Measurements from ENCODE around the gene FRMD1.

DNA sequence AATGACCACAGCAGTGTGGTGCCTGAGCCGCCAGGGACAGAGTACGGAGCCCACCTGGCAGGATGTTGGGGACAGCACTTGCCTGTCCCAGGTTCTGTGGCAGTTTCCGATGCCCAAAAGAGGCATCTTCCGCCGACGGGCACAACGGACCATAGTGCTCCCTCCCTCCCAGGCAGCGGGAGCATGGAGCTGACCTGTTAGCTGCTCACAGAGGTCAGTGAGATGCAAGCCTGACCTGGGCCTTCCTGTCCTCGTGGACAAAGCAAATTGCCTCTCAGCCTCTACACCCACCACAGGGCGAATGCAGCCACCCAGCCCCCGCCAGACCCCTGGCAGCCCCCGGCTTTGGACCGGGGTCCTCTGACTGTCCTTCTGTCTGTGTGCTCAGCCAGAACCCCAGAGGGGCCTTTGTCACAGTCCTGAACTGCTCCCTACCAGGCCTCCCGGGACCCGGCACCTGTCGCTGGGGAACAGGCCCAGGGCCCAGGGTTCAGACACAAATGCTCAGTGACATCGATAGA lies 16.2 kb upstream of the FRMD1 start:
- TF ChIP-seq POLR2A (IDR thresholded peaks at IDR 0.05) (no peak), POLR2AphosphoS5 (IDR thresholded peaks at IDR 0.05) (no peak)
- TF ChIP-seq, protein P1, sequence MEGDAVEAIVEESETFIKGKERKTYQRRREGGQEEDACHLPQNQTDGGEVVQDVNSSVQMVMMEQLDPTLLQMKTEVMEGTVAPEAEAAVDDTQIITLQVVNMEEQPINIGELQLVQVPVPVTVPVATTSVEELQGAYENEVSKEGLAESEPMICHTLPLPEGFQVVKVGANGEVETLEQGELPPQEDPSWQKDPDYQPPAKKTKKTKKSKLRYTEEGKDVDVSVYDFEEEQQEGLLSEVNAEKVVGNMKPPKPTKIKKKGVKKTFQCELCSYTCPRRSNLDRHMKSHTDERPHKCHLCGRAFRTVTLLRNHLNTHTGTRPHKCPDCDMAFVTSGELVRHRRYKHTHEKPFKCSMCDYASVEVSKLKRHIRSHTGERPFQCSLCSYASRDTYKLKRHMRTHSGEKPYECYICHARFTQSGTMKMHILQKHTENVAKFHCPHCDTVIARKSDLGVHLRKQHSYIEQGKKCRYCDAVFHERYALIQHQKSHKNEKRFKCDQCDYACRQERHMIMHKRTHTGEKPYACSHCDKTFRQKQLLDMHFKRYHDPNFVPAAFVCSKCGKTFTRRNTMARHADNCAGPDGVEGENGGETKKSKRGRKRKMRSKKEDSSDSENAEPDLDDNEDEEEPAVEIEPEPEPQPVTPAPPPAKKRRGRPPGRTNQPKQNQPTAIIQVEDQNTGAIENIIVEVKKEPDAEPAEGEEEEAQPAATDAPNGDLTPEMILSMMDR (IDR thresholded peaks at IDR 0.05): no peak
